Measurements from ENCODE around the gene SLC6A1. TPM values are rescaled to one million over a fixed set of nuclear protein-coding genes. Genes with fewer than 3 reads are reported as not detected.

SLC6A1 gene
- total and polyA plus RNA-seq, 2 of the 8 experiments (the other 6 are each of a cell fraction or from before 2014, with no cell fraction given), result 0.30 to 0.63 TPM

GRCh38 chr3:11053926-11054503 lies 61.5 kb downstream of the SLC6A1 start (continued):
- TF ChIP-seq CHD7 (IDR thresholded peaks at IDR 0.05; ENCODE audit: insufficient replicate concordance, low read length) (no peak), SP2 (IDR thresholded peaks at IDR 0.05; ENCODE audit: low read length) (no peak), MAFK (IDR thresholded peaks at IDR 0.05; ENCODE audit: low read depth, low read length) (no peak), CREB1 (IDR thresholded peaks at IDR 0.05) (no peak), RAD21 (IDR thresholded peaks at IDR 0.05 in 1 of 2, conservative IDR thresholded peaks at IDR 0.05 in 1 of 2; ENCODE audit: low read depth in 2 of 2, low read length in 2 of 2) (no peak), SIX5 (IDR thresholded peaks at IDR 0.05; ENCODE audit: low read depth, low read length) (no peak), TAF1 (IDR thresholded peaks at IDR 0.05; ENCODE audit: low read depth, low read length) (no peak), EZH2 (IDR thresholded peaks at IDR 0.05; ENCODE audit: low read depth, low read length, severe bottlenecking) (no peak), SIN3A (conservative IDR thresholded peaks at IDR 0.05 in 1 of 2, IDR thresholded peaks at IDR 0.05 in 1 of 2; ENCODE audit: low read depth in 1 of 2, low read length in 2 of 2) (no peak)

Measured in H1 (cell line).